HL-60/S4 (cell line): ENCODE results near the gene NCOA3.

Source experiments
- in situ Hi-C: fragments of 300-500 bp; cut with MboI; formaldehyde crosslinking; loops from 2 replicates; pipeline ENCODE4 v1.14.3; 2022; ENCODE audit warnings: low sequenced_read_pairs

Gene NCOA3

GRCh38 chr20:47694021-47694818 lies 192.5 kb downstream of the NCOA3 start:
- in situ Hi-C loops, result no loop called here

GRCh38 chr20:47696856-47697255 lies 195.2 kb downstream of the NCOA3 start:
- in situ Hi-C loops, result no loop called here

GRCh38 chr20:47698142-47698541 lies 196.5 kb downstream of the NCOA3 start:
- in situ Hi-C loops, result no loop called here

GRCh38 chr20:47699818-47700217 lies 198.1 kb downstream of the NCOA3 start:
- in situ Hi-C loops, result no loop called here

GRCh38 chr20:47700327-47700726 lies 198.6 kb downstream of the NCOA3 start:
- in situ Hi-C loops, result no loop called here

- in situ Hi-C loops, result no loop called here
These were observed 199.9 kb downstream of the NCOA3 start for GRCh38 chr20:47701612-47702011.

- in situ Hi-C loops, result no loop called here
These were observed 202.1 kb downstream of the NCOA3 start for GRCh38 chr20:47703748-47704147.

GRCh38 chr20:47704746-47705496 lies 203.2 kb downstream of the NCOA3 start:
- in situ Hi-C loops, result no loop called here

- in situ Hi-C loops, result no loop called here
These were observed 203.8 kb downstream of the NCOA3 start for GRCh38 chr20:47705497-47705856.

GRCh38 chr20:47706345-47706744 lies 204.7 kb downstream of the NCOA3 start:
- in situ Hi-C loops, result no loop called here
